ENCODE data around the gene USP34. TPM values are rescaled to one million over a fixed set of nuclear protein-coding genes. Genes with fewer than 3 reads are reported as not detected.

Gene USP34
- total and polyA plus RNA-seq, 4 donors, result 13.4 to 82.7 (median 51.1) TPM

Small RNA genes within 50 kb of the gene (small RNA-seq; reads per million reads assigned to genes)
- not detected for gene SNORA70B

Other genes with a start within 250 kb of the USP34 start
- 100 to 1,000 TPM in 1 of 2 donors, 10 to 100 TPM in 1; 62.0 to 149 TPM for gene XPO1, start 67.3 kb upstream of the USP34 start, total RNA-seq
- gene XPO1, start 67.3 kb upstream of the USP34 start, polyA plus RNA-seq, result 10 to 100 TPM; 15.0 to 20.6 TPM

Measured in liver (tissue), 5 donors.